ENCODE data around the gene PLEKHA5.
"Not testable (repeated sequence)": the region's sequence is repeated elsewhere in the genome, so short reads cannot be mapped to it uniquely, and the experiment has no call there.

Gene PLEKHA5

GRCh38 chr12:19169222-19169621, 39.7 kb downstream of the PLEKHA5 start:
- no peak for DNase-seq

GRCh38 chr12:19170286-19170685, 40.8 kb downstream of the PLEKHA5 start:
- not testable (repeated sequence) for DNase-seq

- DNase-seq = no peak
Measured at GRCh38 chr12:19171731-19172130, 42.2 kb downstream of the PLEKHA5 start.

GRCh38 chr12:19177754-19178153, 48.2 kb downstream of the PLEKHA5 start:
- no peak for DNase-seq

- no peak for DNase-seq
Measured at GRCh38 chr12:19179986-19180385, 50.5 kb downstream of the PLEKHA5 start.

- DNase-seq = no peak
Measured at GRCh38 chr12:19181666-19182426, 52.3 kb downstream of the PLEKHA5 start.

- no peak for DNase-seq
Measured at GRCh38 chr12:19183121-19183838, 53.7 kb downstream of the PLEKHA5 start.

- no peak for DNase-seq
Measured at GRCh38 chr12:19185262-19185929, 55.9 kb downstream of the PLEKHA5 start.

GRCh38 chr12:19186722-19187661, 57.5 kb downstream of the PLEKHA5 start:
- peak; percentile 23 for DNase-seq

GRCh38 chr12:19189522-19189921, 60.0 kb downstream of the PLEKHA5 start:
- DNase-seq = no peak

- DNase-seq = no peak
Measured at GRCh38 chr12:19190292-19191031, 60.9 kb downstream of the PLEKHA5 start.

GRCh38 chr12:19191089-19191488, 61.6 kb downstream of the PLEKHA5 start:
- no peak for DNase-seq

GRCh38 chr12:19191563-19191962, 62.0 kb downstream of the PLEKHA5 start:
- no peak for DNase-seq

- no peak for DNase-seq
Measured at GRCh38 chr12:19192710-19193109, 63.2 kb downstream of the PLEKHA5 start.

GRCh38 chr12:19194963-19195362, 65.4 kb downstream of the PLEKHA5 start:
- no peak for DNase-seq

GRCh38 chr12:19196959-19197630, 67.6 kb downstream of the PLEKHA5 start:
- no peak for DNase-seq

- DNase-seq = peak; percentile 83
Measured at GRCh38 chr12:19198272-19198671, 68.7 kb downstream of the PLEKHA5 start.

- DNase-seq = no peak
Measured at GRCh38 chr12:19199332-19199731, 69.8 kb downstream of the PLEKHA5 start.

GRCh38 chr12:19200261-19200660, 70.7 kb downstream of the PLEKHA5 start:
- DNase-seq = no peak

- DNase-seq = no peak
Measured at GRCh38 chr12:19201661-19202060, 72.1 kb downstream of the PLEKHA5 start.

GRCh38 chr12:19203013-19203412, 73.5 kb downstream of the PLEKHA5 start:
- DNase-seq = no peak

All from NCI-H526 treated with DMSO at 0.1 percent for 48 hours (cell line).